Hindlimb muscle (tissue), 1 donor: ENCODE results near the gene KIF5C. TPM values are rescaled to one million over a fixed set of nuclear protein-coding genes. Genes with fewer than 3 reads are reported as not detected.

Source experiments
- DNase-seq: peaks from one replicate; pipeline ENCODE4 v3.0.0-alpha.2; 2013
- polyA plus RNA-seq: library from polyadenylated mRNA; unstranded; fragments of 120-200 nt; gene quantifications from one replicate; pipeline ENCODE4 v1.2.1, GENCODE V29; 2013; ENCODE audit not compliant: insufficient read length

Gene KIF5C
- polyA plus RNA-seq, 1 donor: 0.96 TPM

- DNase-seq: no peak
Measured at GRCh38 chr2:149018981-149019380, 144.0 kb downstream of the KIF5C start.

GRCh38 chr2:149019768-149020167, 144.7 kb downstream of the KIF5C start:
- no peak for DNase-seq

GRCh38 chr2:149020432-149020851, 145.4 kb downstream of the KIF5C start:
- DNase-seq: no peak

GRCh38 chr2:149021271-149021719, 146.3 kb downstream of the KIF5C start:
- DNase-seq: no peak

- no peak for DNase-seq
Measured at GRCh38 chr2:149021761-149022160, 146.7 kb downstream of the KIF5C start.

- no peak for DNase-seq
Measured at GRCh38 chr2:149023091-149023490, 148.1 kb downstream of the KIF5C start.

- no peak for DNase-seq
Measured at GRCh38 chr2:149027590-149028250, 152.7 kb downstream of the KIF5C start.

GRCh38 chr2:149028377-149028776, 153.3 kb downstream of the KIF5C start:
- DNase-seq: no peak

- DNase-seq: no peak
Measured at GRCh38 chr2:149028891-149029290, 153.9 kb downstream of the KIF5C start.

GRCh38 chr2:149029307-149029965, 154.4 kb downstream of the KIF5C start:
- DNase-seq: no peak

- no peak for DNase-seq
Measured at GRCh38 chr2:149031396-149031795, 156.4 kb downstream of the KIF5C start.

- DNase-seq: no peak
Measured at GRCh38 chr2:149033716-149034115, 158.7 kb downstream of the KIF5C start.

GRCh38 chr2:149034406-149034805, 159.4 kb downstream of the KIF5C start:
- no peak for DNase-seq

GRCh38 chr2:149036507-149037293, 161.7 kb downstream of the KIF5C start:
- DNase-seq: no peak

GRCh38 chr2:149037851-149038250, 162.8 kb downstream of the KIF5C start:
- no peak for DNase-seq

- no peak for DNase-seq
Measured at GRCh38 chr2:149038442-149039212, 163.6 kb downstream of the KIF5C start, which contains the start of gene LYPD6B. Gene LYPD6B (plus strand): TSS chr2:149038699. CDS start chr2:149130949, 92,250 bp downstream.

- DNase-seq: no peak
Measured at GRCh38 chr2:149039213-149039724, 164.2 kb downstream of the KIF5C start.

- no peak for DNase-seq
Measured at GRCh38 chr2:149040451-149040850, 165.4 kb downstream of the KIF5C start.

- no peak for DNase-seq
Measured at GRCh38 chr2:149041482-149041881, 166.5 kb downstream of the KIF5C start.

GRCh38 chr2:149042881-149043280, 167.9 kb downstream of the KIF5C start:
- DNase-seq: no peak

GRCh38 chr2:149044500-149044899, 169.5 kb downstream of the KIF5C start:
- no peak for DNase-seq

GRCh38 chr2:149047118-149047517, 172.1 kb downstream of the KIF5C start:
- no peak for DNase-seq
